Psoas muscle (tissue), 8 donors: ENCODE measurements around the gene SORCS1. TPM values are rescaled to one million over a fixed set of nuclear protein-coding genes. Genes with fewer than 3 reads are reported as not detected.
"Not testable (repeated sequence)": the region's sequence is repeated elsewhere in the genome, so short reads cannot be mapped to it uniquely, and the experiment has no call there.

Experiments used
- ATAC-seq, 4 donors: fragments of 200-7000 bp; cut with Tn5 transposase; one replicate each; pipeline ENCODE4 v1.9.1; 2020; ENCODE audit warnings: moderate library complexity in 3 of 4, mild to moderate bottlenecking in 2 of 4
- DNase-seq, 2 donors: peaks; one replicate each; pipeline ENCODE4 v3.0.0-alpha.2; 2020
- H3K27ac ChIP-seq: fragments of 200-600 bp; one replicate; pipeline ENCODE4 v1.8.0; 2022
- H3K27me3 ChIP-seq, 3 donors: fragments of 200-600 bp in 1 of 3; one replicate each; pipeline versions ENCODE4 v1.6.1 to v1.8.0; 2013 to 2022; ENCODE audit warnings: low read length in 2 of 3, mild to moderate bottlenecking in 2 of 3, moderate library complexity in 1 of 3; ENCODE audit not compliant: insufficient read depth in 3 of 3
- H3K36me3 ChIP-seq, 2 donors: fragments of 200-600 bp in 1 of 2; one replicate each; pipeline versions ENCODE4 v1.6.1 to v1.8.0; 2013 to 2022; ENCODE audit warnings: low read depth in 1 of 2, mild to moderate bottlenecking in 1 of 2, moderate library complexity in 1 of 2; ENCODE audit not compliant: insufficient read depth in 1 of 2
- H3K4me1 ChIP-seq: fragments of 200-600 bp; one replicate; pipeline ENCODE4 v1.8.0; 2022
- H3K4me3 ChIP-seq: fragments of 200-600 bp; one replicate; pipeline ENCODE4 v1.8.0; 2022; ENCODE audit warnings: mild to moderate bottlenecking
- H3K9me3 ChIP-seq: fragments of 200-600 bp; one replicate; pipeline ENCODE4 v1.8.0; 2022
- CTCF ChIP-seq: fragments of 200-600 bp; IDR thresholded peaks from one replicate; pipeline ENCODE4 v1.8.0; 2022; ENCODE audit warnings: antibody characterized with exemption
- WGBS, 3 donors: extraction: QIAGEN DNeasy Blood & Tissue Kit; methylation state at CpG; one replicate each; pipeline versions ENCODE4 v1.1.6 to v1.1.7; 2013; 5-methylcytosine and 5-hydroxymethylcytosine counted together
- intact Hi-C, 2 donors: fragments of 100-400 bp; cut with DNase I; formaldehyde crosslinking; loops; one replicate each; pipeline versions ENCODE4 v1.11.0 to v1.14.2; 2022
- polyA plus RNA-seq, 3 donors: library from polyadenylated mRNA; stranded (reverse); fragments of 200-250 nt; gene quantifications; one replicate each; pipeline ENCODE4 v1.2.3, GENCODE V29; 2013
- total RNA-seq, 4 donors: library from RNA; stranded (reverse); fragmentation: NEBNext Ultra II Directional in 2 of 4; extraction: Animal tissue kit (Norgen Biotek cat#: 25700) in 2 of 4; gene quantifications; one replicate each; pipeline versions ENCODE4 v1.2.1 to v1.2.4, GENCODE V29; 2021 to 2023
- donor health status: healthy with polysubstance abuse.
- donor health status: DM: no; HTN: no; CAD: no; lungs with moderate emphysema.
- donor health status: Bipolar disorder and iron deficiency.
- donor health status: healthy.
- donor health status: DM: yes; HTN: yes; CAD: no.
- donor health status: DM: no; HTN: no; CAD: no.
- donor health status: DM: no; HTN: no; CAD: no.
- donor health status: DM: yes; HTN: yes; CAD: no.

The SORCS1 gene
- total and polyA plus RNA-seq, 7 donors: 0.03 to 0.36 (median 0.25) TPM; not detected in 1

GRCh38 chr10:106931853-106932249, 232.7 kb downstream of the SORCS1 start:
- ATAC-seq: no peak
- Histone ChIP-seq H3K9me3 (no peaks in the 10 kb centered on the region), H3K36me3 (no peaks in the 10 kb centered on the region), H3K4me3 (no peak overlapping the region), H3K27ac (no peak overlapping the region), H3K4me1 (no peaks in the 10 kb centered on the region), H3K27me3 (no peaks in the 10 kb centered on the region)
- WGBS, 3 donors: 7 to 19% (median 13%) methylated on average over 1 of the region's 1 CpG
- TF ChIP-seq CTCF: no peak
- DNase-seq: no peak
- intact Hi-C loops: no loop called here

- no peak overlapping the region for H3K4me3 ChIP-seq
- intact Hi-C loops: no loop called here
- H3K9me3 ChIP-seq: no peaks in the 10 kb centered on the region
- ATAC-seq (no peak), DNase-seq (no peak)
- no peaks in the 10 kb centered on the region for H3K36me3 ChIP-seq
- 45 to 46% (median 45%) methylated on average over 5 of the region's 5 CpGs for WGBS, 3 donors
- no peaks in the 10 kb centered on the region for H3K27me3 ChIP-seq
- TF ChIP-seq CTCF: no peak
- H3K27ac ChIP-seq: no peak overlapping the region
- no peaks in the 10 kb centered on the region for H3K4me1 ChIP-seq
Observed at GRCh38 chr10:106931159-106931852, 233.2 kb downstream of the SORCS1 start.

DNA sequence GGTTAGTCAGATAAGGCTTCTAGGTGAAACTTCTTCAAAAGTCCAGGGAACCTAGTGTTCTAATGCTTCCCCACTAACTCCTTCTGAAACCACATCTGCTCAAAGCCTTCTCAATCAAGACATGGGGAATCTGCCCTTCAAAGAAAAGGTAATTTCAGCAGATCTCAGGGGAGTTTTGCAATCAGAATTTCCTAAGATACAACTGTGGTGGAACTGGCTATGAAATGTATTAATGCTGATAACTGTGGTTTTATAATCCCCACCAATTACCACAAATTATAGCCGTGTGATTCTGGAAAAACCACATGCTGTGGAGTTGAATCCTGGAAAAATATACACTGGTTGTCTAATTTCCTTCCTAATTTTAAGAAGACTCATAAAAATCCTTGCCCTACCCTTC, 233.8 kb downstream of the SORCS1 start:
- DNase-seq (no peak), ATAC-seq (no peak)
- 33 to 43% (median 43%) methylated on average over 1 of the region's 1 CpG for WGBS, 3 donors
- Histone ChIP-seq H3K36me3 (no peaks in the 10 kb centered on the region), H3K4me1 (no peaks in the 10 kb centered on the region), H3K27me3 (no peaks in the 10 kb centered on the region), H3K4me3 (no peak overlapping the region), H3K9me3 (no peaks in the 10 kb centered on the region), H3K27ac (no peak overlapping the region)
- intact Hi-C loops: no loop called here
- TF ChIP-seq CTCF: no peak

GRCh38 chr10:106929291-106929895, 235.1 kb downstream of the SORCS1 start:
- Histone ChIP-seq H3K27ac (no peak overlapping the region), H3K9me3 (no peaks in the 10 kb centered on the region), H3K27me3 (no peaks in the 10 kb centered on the region), H3K4me3 (no peak overlapping the region), H3K36me3 (no peaks in the 10 kb centered on the region), H3K4me1 (no peaks in the 10 kb centered on the region)
- TF ChIP-seq CTCF: no peak
- DNase-seq (no peak), ATAC-seq (no peak)
- 66 to 71% (median 69%) methylated on average over 6 of the region's 6 CpGs for WGBS, 3 donors
- intact Hi-C loops: no loop called here

DNA sequence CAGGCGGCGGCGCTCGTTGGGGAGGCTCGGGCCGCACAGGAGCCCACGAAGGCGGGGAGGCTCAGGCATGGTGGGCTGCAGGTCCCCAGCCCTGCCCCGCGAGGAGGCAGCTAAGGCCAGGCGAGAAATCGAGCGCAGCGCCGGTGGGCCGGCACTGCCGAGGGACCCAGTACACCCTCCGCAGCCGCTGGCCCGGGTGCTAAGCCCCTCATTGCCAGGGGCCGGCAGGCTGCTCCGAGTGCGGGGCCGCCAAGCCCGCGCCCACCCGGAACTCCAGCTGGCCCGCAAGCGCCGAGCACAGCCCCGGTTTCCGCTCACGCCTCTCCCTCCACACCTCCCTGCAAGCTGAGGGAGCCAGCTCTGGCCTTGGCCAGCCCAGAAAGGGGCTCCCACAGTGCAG, 236.4 kb downstream of the SORCS1 start:
- H3K27ac ChIP-seq, H3K4me1 ChIP-seq, H3K27me3 ChIP-seq, H3K9me3 ChIP-seq, DNase-seq, H3K4me3 ChIP-seq, intact Hi-C loops, ATAC-seq, H3K36me3 ChIP-seq: not testable (repeated sequence)
- 93 to 94% (median 93%) methylated on average over 28 to 33 of the region's 33 CpGs for WGBS, 3 donors
